ENCODE data around the gene DBT. TPM values are rescaled to one million over a fixed set of nuclear protein-coding genes. Genes with fewer than 3 reads are reported as not detected.

DBT gene
- total and polyA plus RNA-seq, 7 donors = 3.6 to 28.2 (median 16.1) TPM

DNA sequence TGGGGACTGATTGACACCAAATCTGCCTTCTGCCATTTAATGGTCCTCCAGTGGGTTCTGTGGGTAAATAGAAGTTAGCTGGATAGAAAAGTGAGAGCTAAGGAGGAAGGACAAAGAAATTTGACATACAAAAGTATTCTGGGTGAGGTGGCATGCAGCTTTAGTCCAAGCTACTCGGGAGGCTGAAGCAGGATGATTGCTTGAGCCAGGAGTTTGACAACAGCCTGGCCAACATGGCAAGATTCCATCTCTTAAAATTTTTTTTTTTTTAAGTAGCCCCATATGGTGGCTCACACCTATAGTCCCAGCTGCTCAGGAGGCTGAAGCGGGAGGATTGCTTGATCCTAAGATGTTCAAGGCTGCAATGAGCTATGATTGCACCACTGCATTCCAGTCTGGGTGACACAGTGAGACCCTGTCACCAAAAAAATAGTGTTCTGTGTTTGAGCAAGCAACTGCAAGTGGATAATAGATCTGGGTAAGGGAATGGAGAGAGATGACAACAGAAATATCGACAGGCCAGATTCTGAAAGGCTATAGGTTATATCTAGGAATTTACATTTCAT is 29.8 kb upstream of the DBT start:
- Histone ChIP-seq H3K27me3 (ENCODE audit: insufficient read depth in 3 of 3, low read length in 2 of 3) (no peaks in the 10 kb centered on the region), H3K36me3 (ENCODE audit: insufficient read depth in 1 of 2, low read depth in 1 of 2) (peaks cover 0 to 90% of the 10 kb centered on the region in 2 donors), H3K4me3 (no peak overlapping the region), H3K9me3 (no peaks in the 10 kb centered on the region), H3K27ac (peak overlapping the region; percentile 27), H3K4me1 (peaks cover 17% of the 10 kb centered on the region)
- peak in 3 of 4 donors; percentile 42 to 57 (median 49) for ATAC-seq
- TF ChIP-seq, protein P1, sequence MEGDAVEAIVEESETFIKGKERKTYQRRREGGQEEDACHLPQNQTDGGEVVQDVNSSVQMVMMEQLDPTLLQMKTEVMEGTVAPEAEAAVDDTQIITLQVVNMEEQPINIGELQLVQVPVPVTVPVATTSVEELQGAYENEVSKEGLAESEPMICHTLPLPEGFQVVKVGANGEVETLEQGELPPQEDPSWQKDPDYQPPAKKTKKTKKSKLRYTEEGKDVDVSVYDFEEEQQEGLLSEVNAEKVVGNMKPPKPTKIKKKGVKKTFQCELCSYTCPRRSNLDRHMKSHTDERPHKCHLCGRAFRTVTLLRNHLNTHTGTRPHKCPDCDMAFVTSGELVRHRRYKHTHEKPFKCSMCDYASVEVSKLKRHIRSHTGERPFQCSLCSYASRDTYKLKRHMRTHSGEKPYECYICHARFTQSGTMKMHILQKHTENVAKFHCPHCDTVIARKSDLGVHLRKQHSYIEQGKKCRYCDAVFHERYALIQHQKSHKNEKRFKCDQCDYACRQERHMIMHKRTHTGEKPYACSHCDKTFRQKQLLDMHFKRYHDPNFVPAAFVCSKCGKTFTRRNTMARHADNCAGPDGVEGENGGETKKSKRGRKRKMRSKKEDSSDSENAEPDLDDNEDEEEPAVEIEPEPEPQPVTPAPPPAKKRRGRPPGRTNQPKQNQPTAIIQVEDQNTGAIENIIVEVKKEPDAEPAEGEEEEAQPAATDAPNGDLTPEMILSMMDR (IDR thresholded peaks at IDR 0.05) = no peak
- DNase-seq = no peak
- 65 to 69% (median 68%) methylated on average over 3 of the region's 3 CpGs for WGBS, 3 donors
- intact Hi-C loops (cut with DNase I) = loop anchor here in 1 of 2 donors (10.0 kb wide), 1 partner anchor 375 kb away; no protein-coding TSS in a partner anchor

- ATAC-seq (no peak), DNase-seq (no peak)
- peaks cover 17% of the 10 kb centered on the region for H3K4me1 ChIP-seq
- no peak overlapping the region for H3K4me3 ChIP-seq
- H3K36me3 ChIP-seq (ENCODE audit: insufficient read depth in 1 of 2, low read depth in 1 of 2) = peaks cover 4 to 93% of the 10 kb centered on the region in 2 donors
- H3K27me3 ChIP-seq (ENCODE audit: insufficient read depth in 3 of 3, low read length in 2 of 3) = no peaks in the 10 kb centered on the region
- H3K9me3 ChIP-seq = no peaks in the 10 kb centered on the region
- intact Hi-C loops (cut with DNase I) = loop anchor here in 1 of 2 donors (10.0 kb wide), 1 partner anchor 373 kb away; no protein-coding TSS in a partner anchor
- WGBS, 3 donors = 56 to 86% (median 72%) methylated on average over 1 of the region's 1 CpG
- TF ChIP-seq, protein P1 (IDR thresholded peaks at IDR 0.05) = no peak
- H3K27ac ChIP-seq = no peak overlapping the region
These were observed 28.2 kb upstream of the DBT start for GRCh38 chr1:100277866-100278265.

DNA sequence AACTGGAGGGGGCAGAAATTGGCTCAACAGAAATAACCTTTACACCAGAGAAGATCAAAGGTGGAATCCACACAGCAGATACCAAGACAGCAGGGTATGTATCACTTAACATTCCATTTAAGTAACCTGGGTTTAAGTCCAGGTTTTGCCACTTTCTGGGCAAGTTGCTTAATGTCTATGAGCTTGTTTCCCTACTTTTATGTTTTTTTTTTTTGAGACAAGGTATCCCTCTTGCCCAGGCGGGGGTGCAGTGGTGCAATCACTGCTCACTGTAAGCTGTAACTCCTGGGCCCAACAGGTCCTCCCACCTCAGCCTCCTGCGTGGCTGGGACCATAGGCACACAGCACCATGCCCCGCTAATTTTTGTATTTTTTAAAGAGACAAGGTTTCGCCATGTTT is 18.6 kb upstream of the DBT start:
- Histone ChIP-seq H3K4me1 (peaks cover 11% of the 10 kb centered on the region), H3K27ac (no peak overlapping the region), H3K9me3 (no peaks in the 10 kb centered on the region), H3K36me3 (ENCODE audit: insufficient read depth in 1 of 2, low read depth in 1 of 2) (peaks cover 3 to 62% of the 10 kb centered on the region in 2 donors), H3K4me3 (no peak overlapping the region), H3K27me3 (ENCODE audit: insufficient read depth in 3 of 3, low read length in 2 of 3) (no peaks in the 10 kb centered on the region)
- TF ChIP-seq, protein P1 (IDR thresholded peaks at IDR 0.05) = no peak
- ATAC-seq (no peak), DNase-seq (no peak)
- intact Hi-C loops (cut with DNase I) = loop anchor here in 1 of 2 donors (10.0 kb wide), 1 partner anchor 187 kb away; no protein-coding TSS in a partner anchor
- 92 to 99% (median 94%) methylated on average over 4 of the region's 4 CpGs for WGBS, 3 donors

GRCh38 chr1:100267284-100267683 is 17.6 kb upstream of the DBT start:
- no peaks in the 10 kb centered on the region for H3K9me3 ChIP-seq
- no peak for DNase-seq
- no peak for ATAC-seq
- peaks cover 4 to 56% of the 10 kb centered on the region in 2 donors for H3K36me3 ChIP-seq (ENCODE audit: insufficient read depth in 1 of 2, low read depth in 1 of 2)
- 71 to 89% (median 76%) methylated on average over 1 of the region's 1 CpG for WGBS, 3 donors
- H3K27ac ChIP-seq = no peak overlapping the region
- no peaks in the 10 kb centered on the region for H3K27me3 ChIP-seq (ENCODE audit: insufficient read depth in 3 of 3, low read length in 2 of 3)
- TF ChIP-seq, protein P1 (IDR thresholded peaks at IDR 0.05) = no peak
- H3K4me3 ChIP-seq = peak overlapping the region; percentile 97
- peaks cover 11% of the 10 kb centered on the region for H3K4me1 ChIP-seq
- intact Hi-C loops (cut with DNase I) = loop anchor here in 1 of 2 donors (2.0 to 10.0 kb wide), 2 partner anchors 86 to 188 kb away; partner anchors contain the start of gene CDC14A

All from psoas muscle (tissue), 8 donors.